ENCODE measurements around the gene ARL6IP5.

The ARL6IP5 gene

GRCh38 chr3:69105320-69105719, 20.6 kb downstream of the ARL6IP5 start:
- no peak for ATAC-seq

GRCh38 chr3:69107841-69108240, 23.1 kb downstream of the ARL6IP5 start:
- ATAC-seq: no peak
- TF ChIP-seq, protein P1, sequence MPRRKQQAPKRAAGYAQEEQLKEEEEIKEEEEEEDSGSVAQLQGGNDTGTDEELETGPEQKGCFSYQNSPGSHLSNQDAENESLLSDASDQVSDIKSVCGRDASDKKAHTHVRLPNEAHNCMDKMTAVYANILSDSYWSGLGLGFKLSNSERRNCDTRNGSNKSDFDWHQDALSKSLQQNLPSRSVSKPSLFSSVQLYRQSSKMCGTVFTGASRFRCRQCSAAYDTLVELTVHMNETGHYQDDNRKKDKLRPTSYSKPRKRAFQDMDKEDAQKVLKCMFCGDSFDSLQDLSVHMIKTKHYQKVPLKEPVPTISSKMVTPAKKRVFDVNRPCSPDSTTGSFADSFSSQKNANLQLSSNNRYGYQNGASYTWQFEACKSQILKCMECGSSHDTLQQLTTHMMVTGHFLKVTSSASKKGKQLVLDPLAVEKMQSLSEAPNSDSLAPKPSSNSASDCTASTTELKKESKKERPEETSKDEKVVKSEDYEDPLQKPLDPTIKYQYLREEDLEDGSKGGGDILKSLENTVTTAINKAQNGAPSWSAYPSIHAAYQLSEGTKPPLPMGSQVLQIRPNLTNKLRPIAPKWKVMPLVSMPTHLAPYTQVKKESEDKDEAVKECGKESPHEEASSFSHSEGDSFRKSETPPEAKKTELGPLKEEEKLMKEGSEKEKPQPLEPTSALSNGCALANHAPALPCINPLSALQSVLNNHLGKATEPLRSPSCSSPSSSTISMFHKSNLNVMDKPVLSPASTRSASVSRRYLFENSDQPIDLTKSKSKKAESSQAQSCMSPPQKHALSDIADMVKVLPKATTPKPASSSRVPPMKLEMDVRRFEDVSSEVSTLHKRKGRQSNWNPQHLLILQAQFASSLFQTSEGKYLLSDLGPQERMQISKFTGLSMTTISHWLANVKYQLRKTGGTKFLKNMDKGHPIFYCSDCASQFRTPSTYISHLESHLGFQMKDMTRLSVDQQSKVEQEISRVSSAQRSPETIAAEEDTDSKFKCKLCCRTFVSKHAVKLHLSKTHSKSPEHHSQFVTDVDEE (CRISPR knock-in tag; IDR thresholded peaks at IDR 0.05): no peak
- TF ChIP-seq CREB5 (CRISPR knock-in tag; IDR thresholded peaks at IDR 0.05; ENCODE audit: low read depth) (no peak), CSDC2 (CRISPR knock-in tag; IDR thresholded peaks at IDR 0.05) (no peak), ZNF565 (CRISPR knock-in tag; conservative IDR thresholded peaks at IDR 0.05; ENCODE audit: low read depth) (no peak), ZNF8 (CRISPR knock-in tag; IDR thresholded peaks at IDR 0.05) (no peak), ARNTL (CRISPR knock-in tag; IDR thresholded peaks at IDR 0.05; ENCODE audit: borderline replicate concordance, low read depth) (no peak), SNAI2 (CRISPR knock-in tag; IDR thresholded peaks at IDR 0.05) (no peak), RARB (CRISPR knock-in tag; IDR thresholded peaks at IDR 0.05) (no peak), GLIS3 (CRISPR knock-in tag; IDR thresholded peaks at IDR 0.05) (no peak), ESRRG (CRISPR knock-in tag; IDR thresholded peaks at IDR 0.05) (no peak), ZFP3 (CRISPR knock-in tag; IDR thresholded peaks at IDR 0.05) (no peak), ZC3H10 (CRISPR knock-in tag; IDR thresholded peaks at IDR 0.05) (no peak), ISL1 (CRISPR knock-in tag; IDR thresholded peaks at IDR 0.05) (no peak), ZFP30 (CRISPR knock-in tag; IDR thresholded peaks at IDR 0.05) (no peak), BACH2 (CRISPR knock-in tag; IDR thresholded peaks at IDR 0.05; ENCODE audit: borderline replicate concordance) (no peak)
- TF ChIP-seq, protein P2, sequence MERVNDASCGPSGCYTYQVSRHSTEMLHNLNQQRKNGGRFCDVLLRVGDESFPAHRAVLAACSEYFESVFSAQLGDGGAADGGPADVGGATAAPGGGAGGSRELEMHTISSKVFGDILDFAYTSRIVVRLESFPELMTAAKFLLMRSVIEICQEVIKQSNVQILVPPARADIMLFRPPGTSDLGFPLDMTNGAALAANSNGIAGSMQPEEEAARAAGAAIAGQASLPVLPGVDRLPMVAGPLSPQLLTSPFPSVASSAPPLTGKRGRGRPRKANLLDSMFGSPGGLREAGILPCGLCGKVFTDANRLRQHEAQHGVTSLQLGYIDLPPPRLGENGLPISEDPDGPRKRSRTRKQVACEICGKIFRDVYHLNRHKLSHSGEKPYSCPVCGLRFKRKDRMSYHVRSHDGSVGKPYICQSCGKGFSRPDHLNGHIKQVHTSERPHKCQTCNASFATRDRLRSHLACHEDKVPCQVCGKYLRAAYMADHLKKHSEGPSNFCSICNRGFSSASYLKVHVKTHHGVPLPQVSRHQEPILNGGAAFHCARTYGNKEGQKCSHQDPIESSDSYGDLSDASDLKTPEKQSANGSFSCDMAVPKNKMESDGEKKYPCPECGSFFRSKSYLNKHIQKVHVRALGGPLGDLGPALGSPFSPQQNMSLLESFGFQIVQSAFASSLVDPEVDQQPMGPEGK (CRISPR knock-in tag; IDR thresholded peaks at IDR 0.05; ENCODE audit: borderline replicate concordance): no peak
- TF ChIP-seq, protein P3, sequence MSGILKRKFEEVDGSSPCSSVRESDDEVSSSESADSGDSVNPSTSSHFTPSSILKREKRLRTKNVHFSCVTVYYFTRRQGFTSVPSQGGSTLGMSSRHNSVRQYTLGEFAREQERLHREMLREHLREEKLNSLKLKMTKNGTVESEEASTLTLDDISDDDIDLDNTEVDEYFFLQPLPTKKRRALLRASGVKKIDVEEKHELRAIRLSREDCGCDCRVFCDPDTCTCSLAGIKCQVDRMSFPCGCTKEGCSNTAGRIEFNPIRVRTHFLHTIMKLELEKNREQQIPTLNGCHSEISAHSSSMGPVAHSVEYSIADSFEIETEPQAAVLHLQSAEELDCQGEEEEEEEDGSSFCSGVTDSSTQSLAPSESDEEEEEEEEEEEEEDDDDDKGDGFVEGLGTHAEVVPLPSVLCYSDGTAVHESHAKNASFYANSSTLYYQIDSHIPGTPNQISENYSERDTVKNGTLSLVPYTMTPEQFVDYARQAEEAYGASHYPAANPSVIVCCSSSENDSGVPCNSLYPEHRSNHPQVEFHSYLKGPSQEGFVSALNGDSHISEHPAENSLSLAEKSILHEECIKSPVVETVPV (CRISPR knock-in tag; IDR thresholded peaks at IDR 0.05): no peak

More at GRCh38 chr3:69105320-69105719, 20.6 kb downstream of the ARL6IP5 start:
- TF ChIP-seq CREB5 (CRISPR knock-in tag; IDR thresholded peaks at IDR 0.05; ENCODE audit: low read depth) (no peak), ZNF8 (CRISPR knock-in tag; IDR thresholded peaks at IDR 0.05) (no peak), BACH2 (CRISPR knock-in tag; IDR thresholded peaks at IDR 0.05; ENCODE audit: borderline replicate concordance) (no peak), PPARA (CRISPR knock-in tag; IDR thresholded peaks at IDR 0.05; ENCODE audit: borderline replicate concordance) (no peak), TOX (CRISPR knock-in tag; IDR thresholded peaks at IDR 0.05; ENCODE audit: borderline replicate concordance) (no peak), ZFP3 (CRISPR knock-in tag; IDR thresholded peaks at IDR 0.05) (no peak), ZNF565 (CRISPR knock-in tag; conservative IDR thresholded peaks at IDR 0.05; ENCODE audit: low read depth) (no peak), GLIS3 (CRISPR knock-in tag; IDR thresholded peaks at IDR 0.05) (no peak)
- TF ChIP-seq, protein P2 (CRISPR knock-in tag; IDR thresholded peaks at IDR 0.05; ENCODE audit: borderline replicate concordance): no peak
- TF ChIP-seq, protein P1 (CRISPR knock-in tag; IDR thresholded peaks at IDR 0.05): no peak

All from SK-N-SH treated with all-trans-retinoic acid at 6 μM for 48 hours (cell line).